BE2C (cell line): ENCODE results near the gene CBLB.

Experiments
- DNase-seq: peaks from one replicate; pipeline ENCODE4 v3.0.0-alpha.2; 2020
- H3K27me3 ChIP-seq: fragments of 250-450 bp; sonication (Bioruptor Pico); 2 replicates; pipeline ENCODE4 v1.5.1; 2020; ENCODE audit warnings: mild to moderate bottlenecking
- H3K36me3 ChIP-seq: fragments of 250-450 bp; sonication (Bioruptor Pico); 2 replicates; pipeline ENCODE4 v1.5.1; 2020; ENCODE audit warnings: mild to moderate bottlenecking
- H3K4me1 ChIP-seq: fragments of 250-450 bp; sonication (Bioruptor Pico); 2 replicates; pipeline ENCODE4 v1.5.1; 2020
- H3K4me3 ChIP-seq: 2 replicates; pipeline ENCODE4 v1.5.1; 2011; ENCODE audit warnings: low read depth, low read length
- H3K9me3 ChIP-seq: fragments of 250-450 bp; sonication (Bioruptor Pico); 2 replicates; pipeline ENCODE4 v1.5.1; 2020
- TF ChIP-seq, protein P1 (sequence below): IDR thresholded peaks from 2 replicates; pipeline ENCODE4 v1.5.1; 2012; ENCODE audit warnings: mild to moderate bottlenecking, low read depth, low read length

CBLB gene

DNA sequence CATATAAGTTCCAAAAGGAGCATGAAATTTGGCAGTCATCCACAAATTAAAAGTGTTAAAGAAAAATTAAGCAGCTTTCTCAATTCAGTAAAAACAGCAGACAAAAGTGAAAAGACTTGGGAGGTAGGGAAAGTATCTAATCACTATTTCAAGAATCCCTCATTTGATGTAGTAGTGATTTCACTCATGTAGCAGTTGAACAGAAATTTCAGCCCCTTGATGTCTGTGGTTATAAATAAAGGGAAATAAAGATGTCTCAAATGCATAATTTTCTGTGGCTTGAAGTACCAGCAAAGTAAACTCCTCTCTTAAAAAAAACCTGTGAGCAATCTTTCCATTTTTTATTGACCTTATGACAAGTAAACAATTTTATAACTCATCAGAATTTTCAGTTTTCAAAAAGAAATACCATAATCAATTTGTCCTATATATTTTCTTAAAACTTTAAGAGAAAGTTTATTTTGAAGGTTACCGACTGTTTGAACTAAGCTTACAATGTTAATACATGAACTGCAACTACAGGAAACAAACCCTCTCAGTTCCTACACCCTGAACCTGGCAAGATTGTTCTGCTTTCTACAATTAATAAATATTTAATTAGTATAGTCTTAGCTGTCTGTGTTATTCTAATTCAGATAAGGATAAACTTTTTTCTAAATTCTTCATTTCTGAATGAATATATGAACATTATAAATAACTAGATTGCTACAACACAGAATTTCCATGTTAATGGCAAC, 94.2 kb downstream of the CBLB start:
- Histone ChIP-seq H3K36me3 (no peaks in the 10 kb centered on the region), H3K4me1 (no peaks in the 10 kb centered on the region), H3K9me3 (no peaks in the 10 kb centered on the region), H3K27me3 (no peaks in the 10 kb centered on the region), H3K4me3 (no peak overlapping the region)
- TF ChIP-seq, protein P1, sequence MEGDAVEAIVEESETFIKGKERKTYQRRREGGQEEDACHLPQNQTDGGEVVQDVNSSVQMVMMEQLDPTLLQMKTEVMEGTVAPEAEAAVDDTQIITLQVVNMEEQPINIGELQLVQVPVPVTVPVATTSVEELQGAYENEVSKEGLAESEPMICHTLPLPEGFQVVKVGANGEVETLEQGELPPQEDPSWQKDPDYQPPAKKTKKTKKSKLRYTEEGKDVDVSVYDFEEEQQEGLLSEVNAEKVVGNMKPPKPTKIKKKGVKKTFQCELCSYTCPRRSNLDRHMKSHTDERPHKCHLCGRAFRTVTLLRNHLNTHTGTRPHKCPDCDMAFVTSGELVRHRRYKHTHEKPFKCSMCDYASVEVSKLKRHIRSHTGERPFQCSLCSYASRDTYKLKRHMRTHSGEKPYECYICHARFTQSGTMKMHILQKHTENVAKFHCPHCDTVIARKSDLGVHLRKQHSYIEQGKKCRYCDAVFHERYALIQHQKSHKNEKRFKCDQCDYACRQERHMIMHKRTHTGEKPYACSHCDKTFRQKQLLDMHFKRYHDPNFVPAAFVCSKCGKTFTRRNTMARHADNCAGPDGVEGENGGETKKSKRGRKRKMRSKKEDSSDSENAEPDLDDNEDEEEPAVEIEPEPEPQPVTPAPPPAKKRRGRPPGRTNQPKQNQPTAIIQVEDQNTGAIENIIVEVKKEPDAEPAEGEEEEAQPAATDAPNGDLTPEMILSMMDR = no peak
- DNase-seq = no peak

DNA sequence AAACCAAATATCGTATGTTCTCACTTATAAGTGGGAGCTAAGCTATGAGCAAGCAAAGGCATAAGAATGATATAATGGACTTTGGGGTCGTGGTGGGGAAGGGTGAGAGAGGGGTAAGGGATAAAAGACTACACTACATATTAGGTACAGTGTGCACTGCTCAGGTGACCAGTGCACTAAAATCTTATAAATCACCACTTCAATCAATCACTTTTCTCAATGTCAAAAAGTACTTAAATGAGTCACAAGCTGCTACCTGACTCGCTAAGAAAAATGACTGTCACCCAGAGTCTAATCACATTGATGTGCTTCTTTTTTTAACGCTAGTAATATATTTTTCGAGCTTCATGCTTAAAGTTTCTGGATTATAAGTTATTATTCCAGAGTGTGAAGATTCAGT, 95.5 kb downstream of the CBLB start:
- no peaks in the 10 kb centered on the region for H3K4me1 ChIP-seq
- DNase-seq = no peak
- TF ChIP-seq, protein P1 = no peak

DNA sequence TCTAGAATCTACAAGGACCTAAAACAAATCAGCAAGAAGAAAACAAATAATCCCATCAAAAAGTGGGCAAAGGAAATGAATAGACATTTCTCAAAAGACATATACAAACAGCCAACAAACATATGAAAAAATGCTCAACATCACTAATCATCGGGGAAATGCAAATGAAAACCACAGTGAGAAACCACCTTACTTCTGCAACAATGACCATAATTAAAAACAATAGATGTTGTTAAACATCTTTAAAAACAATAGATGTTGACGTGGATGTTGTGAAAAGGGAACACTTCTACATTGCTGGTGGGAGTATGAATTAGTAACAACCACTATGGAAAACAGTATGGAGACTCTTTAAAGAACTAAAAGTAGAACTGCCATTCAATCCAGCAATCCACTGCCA, 96.2 kb downstream of the CBLB start:
- no peak for DNase-seq
- no peak overlapping the region for H3K4me3 ChIP-seq
- TF ChIP-seq, protein P1 = no peak
- no peaks in the 10 kb centered on the region for H3K36me3 ChIP-seq
- no peaks in the 10 kb centered on the region for H3K4me1 ChIP-seq
- H3K27me3 ChIP-seq = no peaks in the 10 kb centered on the region
- H3K9me3 ChIP-seq = no peaks in the 10 kb centered on the region

More for the DNA sequence above, 95.5 kb downstream of the CBLB start:
- Histone ChIP-seq H3K27me3 (no peaks in the 10 kb centered on the region), H3K9me3 (no peaks in the 10 kb centered on the region), H3K4me3 (no peak overlapping the region), H3K36me3 (no peaks in the 10 kb centered on the region)

DNA sequence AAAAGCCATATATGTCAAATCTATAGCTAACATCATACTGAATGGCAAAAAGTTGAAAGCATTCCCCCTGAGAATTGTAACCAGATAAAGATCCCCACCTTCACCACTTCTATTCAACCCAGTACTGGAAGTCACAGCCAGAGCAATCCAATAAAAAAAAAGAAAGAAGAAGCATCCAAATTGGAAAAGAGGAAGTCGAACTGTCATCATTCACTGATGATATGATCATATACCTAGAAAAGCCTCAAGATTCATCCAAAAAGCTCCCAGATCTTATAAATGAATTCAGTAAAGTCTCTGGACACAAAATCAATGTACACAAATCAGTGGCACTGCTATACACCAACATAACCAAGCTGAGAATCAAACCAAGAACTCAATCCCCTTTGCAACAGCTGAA, 97.4 kb downstream of the CBLB start:
- no peaks in the 10 kb centered on the region for H3K9me3 ChIP-seq
- TF ChIP-seq, protein P1 = no peak
- no peaks in the 10 kb centered on the region for H3K36me3 ChIP-seq
- H3K27me3 ChIP-seq = no peaks in the 10 kb centered on the region
- H3K4me3 ChIP-seq = no peak overlapping the region
- no peak for DNase-seq
- H3K4me1 ChIP-seq = no peaks in the 10 kb centered on the region

DNA sequence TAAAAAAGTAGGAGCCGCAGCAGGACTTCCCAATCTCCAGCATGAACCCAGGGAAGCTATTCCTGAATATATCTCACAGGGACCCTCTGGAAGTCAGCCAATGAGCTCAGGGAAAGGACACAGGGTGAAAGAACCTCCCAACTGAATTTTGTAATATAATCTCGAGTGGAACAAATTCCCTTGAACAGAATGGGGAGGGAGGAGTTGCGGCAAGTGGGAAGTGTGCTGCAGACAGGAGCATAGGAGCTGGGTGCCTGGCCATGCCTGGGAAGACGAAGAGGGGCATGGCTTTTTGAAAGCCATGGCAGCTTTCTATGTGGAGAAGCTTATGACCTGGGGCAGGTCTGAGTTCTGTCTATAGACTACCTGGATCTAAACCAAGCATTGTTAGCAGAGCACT, 98.4 kb downstream of the CBLB start:
- Histone ChIP-seq H3K36me3 (no peaks in the 10 kb centered on the region), H3K9me3 (no peaks in the 10 kb centered on the region), H3K4me1 (no peaks in the 10 kb centered on the region), H3K4me3 (no peak overlapping the region), H3K27me3 (no peaks in the 10 kb centered on the region)
- DNase-seq = no peak
- TF ChIP-seq, protein P1 = no peak

DNA sequence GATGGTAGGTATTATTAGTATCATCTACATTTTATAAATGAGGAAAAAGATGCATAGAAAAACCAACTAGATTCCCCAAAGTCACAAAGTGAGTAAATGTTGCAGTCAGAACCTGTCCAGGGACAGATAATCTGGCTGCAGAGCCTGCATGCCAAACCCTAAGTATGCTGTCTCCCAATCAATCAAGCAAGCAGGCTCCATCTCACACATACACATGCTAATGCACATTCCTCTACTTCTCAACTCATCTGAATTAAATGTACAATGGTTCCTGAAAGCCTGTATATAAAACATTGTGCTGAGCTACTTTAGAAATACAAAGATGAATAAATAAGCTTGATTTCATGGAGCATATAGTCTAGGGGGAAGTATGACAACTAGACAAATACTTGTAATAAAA, 101.0 kb downstream of the CBLB start:
- DNase-seq = no peak
- Histone ChIP-seq H3K27me3 (no peaks in the 10 kb centered on the region), H3K4me3 (no peak overlapping the region), H3K9me3 (no peaks in the 10 kb centered on the region), H3K4me1 (no peaks in the 10 kb centered on the region), H3K36me3 (peaks cover 3% of the 10 kb centered on the region; the same call in 1 of the 2 replicates)
- TF ChIP-seq, protein P1 = no peak
